Neural progenitor cell (in vitro differentiated cells): Measurements from ENCODE around the gene DAAM2. TPM values are rescaled to one million over a fixed set of nuclear protein-coding genes. Genes with fewer than 3 reads are reported as not detected.

ENCODE experiments used
- DNase-seq: peaks from one replicate; pipeline ENCODE4 v3.0.0-alpha.2; 2016; ENCODE audit warnings: low spot score
- H2AFZ ChIP-seq: fragments of 200-600 bp; sonication (generic); replicated peaks from 2 replicates; pipeline ENCODE4 v1.6.1; 2016; ENCODE audit warnings: antibody characterized with exemption
- H3F3A ChIP-seq: fragments of 200-600 bp; sonication (generic); 2 replicates; pipeline ENCODE4 v1.6.1; 2016; ENCODE audit warnings: antibody characterized with exemption, low read depth
- H3K27ac ChIP-seq: fragments of 200-600 bp; sonication (generic); 2 replicates; pipeline ENCODE4 v1.5.1; 2016; ENCODE audit warnings: mild to moderate bottlenecking
- H3K27me3 ChIP-seq: fragments of 200-600 bp; sonication (generic); 2 replicates; pipeline ENCODE4 v1.6.1; 2016; ENCODE audit warnings: mild to moderate bottlenecking, moderate library complexity
- H3K36me3 ChIP-seq: fragments of 200-600 bp; sonication (generic); 2 replicates; pipeline ENCODE4 v1.5.1; 2016
- H3K4me1 ChIP-seq: fragments of 200-600 bp; sonication (generic); 2 replicates; pipeline ENCODE4 v1.6.1; 2016; ENCODE audit warnings: mixed run types
- H3K4me2 ChIP-seq: fragments of 200-600 bp; sonication (generic); 2 replicates; pipeline ENCODE4 v1.6.1; 2016
- H3K4me3 ChIP-seq: fragments of 200-600 bp; sonication (generic); 2 replicates; pipeline ENCODE4 v1.5.1; 2016
- H3K79me2 ChIP-seq: fragments of 200-600 bp; sonication (generic); 2 replicates; pipeline ENCODE4 v1.6.1; 2016; ENCODE audit warnings: low read depth
- H3K9ac ChIP-seq: fragments of 200-600 bp; sonication (generic); 2 replicates; pipeline ENCODE4 v1.6.1; 2016
- H3K9me3 ChIP-seq: fragments of 200-600 bp; sonication (generic); 2 replicates; pipeline ENCODE4 v1.5.1; 2016; ENCODE audit warnings: low read depth
- H4K20me1 ChIP-seq: fragments of 200-600 bp; sonication (generic); 2 replicates; pipeline ENCODE4 v1.6.1; 2016; ENCODE audit warnings: low read depth
- H3K27ac Mint-ChIP-seq: 3 replicates; pipeline ENCODE4 v1.8.0; 2021; ENCODE audit warnings: mixed read lengths
- H3K27me3 Mint-ChIP-seq: 2 replicates; pipeline ENCODE4 v1.8.0; 2022; ENCODE audit warnings: low read depth, mild to moderate bottlenecking, inconsistent platforms, moderate library complexity, mixed read lengths; ENCODE audit not compliant: insufficient read depth
- H3K36me3 Mint-ChIP-seq: 3 replicates; pipeline ENCODE4 v1.8.0; 2021; ENCODE audit warnings: mixed read lengths
- H3K4me1 Mint-ChIP-seq: 3 replicates; pipeline ENCODE4 v1.8.0; 2021; ENCODE audit warnings: mixed read lengths
- H3K4me3 Mint-ChIP-seq: 3 replicates; pipeline ENCODE4 v1.8.0; 2021; ENCODE audit warnings: mild to moderate bottlenecking, moderate library complexity, mixed read lengths
- H3K9me3 Mint-ChIP-seq: 3 replicates; pipeline ENCODE4 v1.8.0; 2020; ENCODE audit warnings: mixed read lengths
- CTCF ChIP-seq: fragments of 200-600 bp; sonication (generic); IDR thresholded peaks from 2 replicates; pipeline ENCODE4 v1.5.1; 2017; ENCODE audit warnings: antibody characterized with exemption, mild to moderate bottlenecking
- EZH2 ChIP-seq: fragments of 200-600 bp; sonication (generic); IDR thresholded peaks from 2 replicates; pipeline ENCODE4 v1.6.1; 2017; ENCODE audit warnings: antibody characterized with exemption, mild to moderate bottlenecking, moderate library complexity
- EZH2phosphoT487 ChIP-seq: fragments of 200-600 bp; sonication (generic); IDR thresholded peaks from 2 replicates; pipeline ENCODE4 v1.6.1; 2017; ENCODE audit warnings: antibody characterized with exemption
- total RNA-seq: library from RNA; depleted of rRNA; stranded (reverse); fragments of >200 nt; gene quantifications from 2 replicates; pipeline ENCODE4 v1.2.3, GENCODE V29; 2015; ENCODE audit warnings: low replicate concordance

Gene DAAM2
- total RNA-seq, 1 donor from 2014 or later = 2.1 TPM

GRCh38 chr6:39905640-39905975 lies 113.4 kb downstream of the DAAM2 start:
- Histone ChIP-seq H3K36me3 (no peaks in the 10 kb centered on the region), H3K27ac (no peak overlapping the region), H3K79me2 (no peaks in the 10 kb centered on the region), H3F3A (no peaks in the 10 kb centered on the region), H3K4me1 (no peaks in the 10 kb centered on the region), H3K9me3 (no peaks in the 10 kb centered on the region), H3K27me3 (no peaks in the 10 kb centered on the region), H3K4me2 (no peak overlapping the region), H4K20me1 (no peaks in the 10 kb centered on the region), H2AFZ (no peak overlapping the region), H3K9ac (no peak overlapping the region), H3K4me3 (no peak overlapping the region)
- Mint-ChIP-seq H3K27ac (no peak overlapping the region), H3K4me3 (peak overlapping the region; percentile 19), H3K36me3 (peaks cover 14% of the 10 kb centered on the region), H3K27me3 (no peaks in the 10 kb centered on the region), H3K4me1 (no peaks in the 10 kb centered on the region), H3K9me3 (no peaks in the 10 kb centered on the region)
- DNase-seq = no peak
- no peak for TF ChIP-seq EZH2phosphoT487
- TF ChIP-seq CTCF = no peak
- TF ChIP-seq EZH2 = no peak

- Histone ChIP-seq H3K27ac (no peak overlapping the region), H3F3A (no peaks in the 10 kb centered on the region), H3K4me3 (no peak overlapping the region), H3K4me1 (no peaks in the 10 kb centered on the region), H2AFZ (no peak overlapping the region), H4K20me1 (no peaks in the 10 kb centered on the region), H3K9ac (no peak overlapping the region), H3K27me3 (no peaks in the 10 kb centered on the region), H3K36me3 (no peaks in the 10 kb centered on the region), H3K4me2 (no peak overlapping the region), H3K79me2 (no peaks in the 10 kb centered on the region), H3K9me3 (no peaks in the 10 kb centered on the region)
- no peak for DNase-seq
- no peaks in the 10 kb centered on the region for H3K27me3 Mint-ChIP-seq
- H3K4me3 Mint-ChIP-seq = no peak overlapping the region
- TF ChIP-seq EZH2phosphoT487 = no peak
- TF ChIP-seq CTCF = no peak
- no peak for TF ChIP-seq EZH2
- peaks cover 14% of the 10 kb centered on the region for H3K36me3 Mint-ChIP-seq
- H3K4me1 Mint-ChIP-seq = no peaks in the 10 kb centered on the region
- no peak overlapping the region for H3K27ac Mint-ChIP-seq
- H3K9me3 Mint-ChIP-seq = no peaks in the 10 kb centered on the region
Measured at GRCh38 chr6:39906318-39906761, 114.2 kb downstream of the DAAM2 start.

- no peaks in the 10 kb centered on the region for H3K9me3 Mint-ChIP-seq
- Histone ChIP-seq H3K79me2 (no peaks in the 10 kb centered on the region), H3K4me1 (no peaks in the 10 kb centered on the region), H3K4me2 (no peak overlapping the region), H3K4me3 (no peak overlapping the region), H3K9me3 (no peaks in the 10 kb centered on the region), H3K27ac (no peak overlapping the region), H2AFZ (no peak overlapping the region), H4K20me1 (no peaks in the 10 kb centered on the region), H3K9ac (no peak overlapping the region), H3K27me3 (no peaks in the 10 kb centered on the region), H3F3A (no peaks in the 10 kb centered on the region), H3K36me3 (no peaks in the 10 kb centered on the region)
- no peak for TF ChIP-seq EZH2
- no peak overlapping the region for H3K27ac Mint-ChIP-seq
- no peaks in the 10 kb centered on the region for H3K27me3 Mint-ChIP-seq
- H3K4me1 Mint-ChIP-seq = no peaks in the 10 kb centered on the region
- H3K4me3 Mint-ChIP-seq = no peak overlapping the region
- H3K36me3 Mint-ChIP-seq = peaks cover 14% of the 10 kb centered on the region
- DNase-seq = no peak
Measured at GRCh38 chr6:39907871-39908575, 115.8 kb downstream of the DAAM2 start.

GRCh38 chr6:39908838-39909583 lies 116.8 kb downstream of the DAAM2 start:
- no peaks in the 10 kb centered on the region for H3K79me2 ChIP-seq
- Mint-ChIP-seq H3K4me1 (no peaks in the 10 kb centered on the region), H3K27ac (no peak overlapping the region), H3K27me3 (no peaks in the 10 kb centered on the region), H3K4me3 (no peak overlapping the region), H3K9me3 (no peaks in the 10 kb centered on the region), H3K36me3 (peaks cover 14% of the 10 kb centered on the region)
- no peaks in the 10 kb centered on the region for H3F3A ChIP-seq
- no peaks in the 10 kb centered on the region for H4K20me1 ChIP-seq
- no peaks in the 10 kb centered on the region for H3K36me3 ChIP-seq
- no peak overlapping the region for H3K4me3 ChIP-seq
- H3K9ac ChIP-seq = no peak overlapping the region
- no peak overlapping the region for H3K27ac ChIP-seq
- no peak for DNase-seq
- H2AFZ ChIP-seq = no peak overlapping the region
- no peaks in the 10 kb centered on the region for H3K9me3 ChIP-seq
- no peaks in the 10 kb centered on the region for H3K4me1 ChIP-seq
- no peak overlapping the region for H3K4me2 ChIP-seq
- no peak for TF ChIP-seq EZH2phosphoT487
- no peak for TF ChIP-seq EZH2
- TF ChIP-seq CTCF = no peak
- no peaks in the 10 kb centered on the region for H3K27me3 ChIP-seq
